Activated T-helper 1 cell treated with anti-CD3 and anti-CD28 coated beads, Interleukin-2, amount 50 U/mL, for 16 hours (primary cell): ENCODE results near the gene ARL14EP.

Experiments used
- DNase-seq, 2 donors: peaks; one replicate each; pipeline ENCODE4 v3.0.0-alpha.2; 2020; ENCODE audit warnings: low read depth in 1 of 2, low spot score in 1 of 2

Gene ARL14EP

DNA sequence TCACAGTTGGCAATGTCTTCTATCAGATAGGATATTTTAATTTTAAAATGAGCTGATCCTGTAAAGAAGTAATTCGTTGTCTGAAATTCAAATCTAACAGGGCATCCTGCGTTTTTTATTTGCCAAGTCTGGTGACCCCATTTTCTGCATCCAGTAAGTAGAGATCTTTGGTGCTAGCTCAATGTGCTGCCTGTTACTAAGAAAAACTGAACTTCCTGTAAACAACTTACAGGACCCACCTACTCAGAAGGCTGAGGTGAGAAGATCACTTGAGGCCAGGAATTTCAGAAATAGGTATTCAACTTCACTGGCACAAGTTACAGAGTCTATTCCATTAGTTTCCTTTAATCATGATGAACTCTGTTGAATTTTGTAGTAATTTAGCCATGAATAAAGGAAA is 4.0 kb downstream of the ARL14EP start:
- DNase-seq = no peak

DNA sequence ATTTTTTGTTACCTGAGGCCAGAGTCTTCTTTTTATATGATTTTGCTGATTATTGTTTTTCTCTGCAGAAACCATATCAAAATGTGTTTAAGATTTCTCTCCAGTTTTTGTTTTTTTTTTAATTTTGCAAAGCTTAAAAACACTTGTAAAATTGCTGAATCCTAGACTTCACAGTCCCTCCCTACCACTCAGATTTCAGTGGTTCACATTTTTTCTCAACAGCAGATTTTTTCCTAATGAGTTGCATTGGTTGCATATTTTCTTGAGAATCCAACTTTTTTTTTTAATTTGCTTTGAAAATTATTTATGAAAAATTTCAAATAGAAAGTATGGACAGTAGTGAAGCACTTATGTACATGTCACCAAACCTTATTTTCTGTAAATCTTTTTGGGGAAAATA is 5.8 kb downstream of the ARL14EP start:
- no peak for DNase-seq

DNA sequence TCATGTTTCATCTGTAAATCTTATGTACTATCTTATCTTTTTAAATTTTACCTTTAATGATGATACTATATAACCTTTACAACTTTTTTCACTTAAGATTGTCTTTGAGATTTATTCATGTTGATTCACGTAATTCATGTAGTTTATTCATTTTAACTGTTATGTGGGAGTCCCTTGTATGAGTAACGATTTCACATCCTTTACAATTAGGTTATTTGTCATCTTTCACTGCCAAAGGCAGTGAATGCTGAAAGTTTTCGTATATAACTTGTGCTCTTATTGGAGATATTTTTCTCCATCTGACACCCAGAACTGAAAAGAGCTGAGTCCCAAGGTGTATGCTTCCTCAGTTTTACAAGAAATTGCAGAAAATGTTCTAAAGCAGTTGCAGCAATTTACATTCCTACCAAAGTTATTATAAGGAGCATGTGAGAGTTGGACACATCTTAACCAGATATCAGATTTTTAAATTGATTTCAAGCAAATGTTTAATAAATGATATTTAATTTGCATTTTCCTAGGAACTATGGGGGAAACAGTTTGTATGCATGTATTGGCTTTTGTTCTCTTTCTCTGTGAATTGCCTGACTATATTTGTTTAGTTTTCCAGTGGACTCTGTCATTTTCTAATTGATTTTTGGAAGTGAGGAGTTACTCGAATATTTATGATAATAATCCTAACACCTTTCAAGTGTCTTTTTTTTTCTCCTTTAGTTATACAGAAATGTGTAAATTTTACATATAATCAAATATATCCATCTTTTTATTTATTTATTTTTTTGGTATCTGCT is 6.4 kb downstream of the ARL14EP start:
- DNase-seq = no peak

DNA sequence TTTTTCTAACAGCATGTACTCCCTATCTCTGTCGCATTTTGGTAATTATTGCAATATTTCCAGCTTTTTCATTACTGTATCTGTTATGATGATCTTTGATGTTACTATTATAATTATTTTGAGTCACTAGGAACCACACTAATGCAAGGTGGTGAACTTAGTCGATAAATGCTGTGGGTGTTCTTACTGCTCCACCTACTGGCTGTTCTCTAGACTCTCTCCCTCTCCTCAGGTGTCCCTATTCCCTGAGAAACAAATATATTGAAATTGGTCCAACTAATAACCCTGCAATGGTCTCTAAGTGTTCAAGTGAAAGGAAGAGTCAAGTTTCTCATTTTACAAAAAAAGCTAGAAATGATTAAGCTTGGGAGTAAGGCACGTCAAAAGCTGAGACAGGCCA is 10.5 kb downstream of the ARL14EP start:
- no peak for DNase-seq

DNA sequence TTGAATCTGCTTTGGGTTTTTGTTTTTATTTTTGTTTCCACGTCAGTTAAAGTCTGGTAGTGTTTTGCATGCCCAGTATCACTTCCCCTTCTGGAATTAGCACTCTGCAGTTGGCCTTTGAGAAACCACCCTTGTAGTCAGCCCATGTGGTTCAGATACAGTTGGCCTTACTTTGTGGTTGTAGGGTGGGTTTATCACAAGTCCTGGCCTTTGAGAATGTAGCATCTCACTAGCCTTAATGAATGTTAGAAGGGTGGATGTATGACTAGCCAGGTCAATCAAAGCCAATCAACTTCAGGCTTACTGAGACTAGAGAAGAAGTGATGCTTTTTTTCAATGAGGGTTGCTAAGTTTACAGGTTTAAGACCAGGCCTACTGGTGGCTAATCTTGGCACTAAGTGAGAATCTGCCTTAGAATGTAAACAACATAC is 19.8 kb downstream of the ARL14EP start:
- DNase-seq = no peak

DNA sequence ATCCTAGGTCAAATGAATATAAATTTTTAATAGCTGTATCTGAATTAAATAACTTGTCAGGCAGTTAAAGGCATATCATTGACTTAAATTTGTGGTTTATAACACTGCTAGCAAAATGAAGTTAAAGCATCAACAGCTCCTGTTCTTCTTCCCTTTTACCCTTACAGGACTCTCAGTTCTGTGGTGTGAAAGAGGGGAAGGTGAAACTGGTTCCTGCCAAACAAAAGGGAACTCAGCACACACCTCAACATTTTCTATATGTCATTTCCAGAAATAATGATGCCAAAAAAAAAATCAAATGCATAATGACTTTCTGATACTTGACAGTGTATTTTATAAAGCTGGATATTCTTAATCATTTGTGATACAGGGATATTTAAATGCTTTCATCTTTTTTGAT is 21.2 kb downstream of the ARL14EP start:
- no peak for DNase-seq

DNA sequence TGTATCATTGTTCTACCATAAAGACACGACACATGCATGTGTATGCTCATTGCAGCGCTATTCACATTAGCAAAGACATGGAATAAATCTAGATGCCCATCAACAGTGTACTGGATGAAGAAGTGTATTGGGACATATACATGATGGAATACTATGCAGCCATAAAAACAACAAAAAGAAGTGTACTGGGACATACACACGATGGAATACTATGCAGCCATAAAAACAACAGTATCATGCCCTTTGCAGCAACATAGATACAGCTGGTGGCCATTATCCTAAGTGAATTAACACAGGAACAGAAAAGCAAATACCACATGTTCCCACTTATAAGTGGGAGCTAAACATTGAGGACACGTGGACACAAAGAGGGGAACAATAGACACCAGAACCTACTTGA is 22.7 kb downstream of the ARL14EP start:
- DNase-seq = no peak

DNA sequence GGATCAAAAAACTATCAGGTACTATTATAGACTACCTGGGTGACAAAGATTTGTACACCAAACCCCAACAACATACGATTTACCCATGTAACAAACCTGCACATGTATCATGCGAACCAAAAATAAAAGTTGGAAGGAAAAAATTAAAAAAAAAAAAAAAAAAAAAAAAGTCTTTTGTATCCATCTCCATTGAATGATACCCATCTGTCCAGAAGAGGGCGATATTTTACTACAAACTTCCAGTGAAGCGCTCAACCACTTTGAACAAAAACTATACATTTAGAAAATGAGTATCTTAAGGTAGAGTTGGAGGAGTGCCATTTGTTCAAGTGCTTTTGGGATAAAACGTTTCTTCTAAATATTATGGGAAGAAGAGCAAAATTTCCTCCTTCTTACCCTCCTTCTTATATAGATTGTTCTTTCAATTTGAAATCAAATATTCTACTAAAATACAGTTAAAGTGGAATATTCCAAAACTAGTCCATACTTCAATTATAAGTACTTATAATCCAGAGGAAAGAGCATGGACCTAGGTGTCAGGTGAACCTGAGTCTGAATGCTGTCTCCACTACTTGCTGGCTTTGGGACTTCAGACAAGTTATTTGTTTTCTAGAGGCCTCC is 23.3 kb downstream of the ARL14EP start:
- DNase-seq = no peak

DNA sequence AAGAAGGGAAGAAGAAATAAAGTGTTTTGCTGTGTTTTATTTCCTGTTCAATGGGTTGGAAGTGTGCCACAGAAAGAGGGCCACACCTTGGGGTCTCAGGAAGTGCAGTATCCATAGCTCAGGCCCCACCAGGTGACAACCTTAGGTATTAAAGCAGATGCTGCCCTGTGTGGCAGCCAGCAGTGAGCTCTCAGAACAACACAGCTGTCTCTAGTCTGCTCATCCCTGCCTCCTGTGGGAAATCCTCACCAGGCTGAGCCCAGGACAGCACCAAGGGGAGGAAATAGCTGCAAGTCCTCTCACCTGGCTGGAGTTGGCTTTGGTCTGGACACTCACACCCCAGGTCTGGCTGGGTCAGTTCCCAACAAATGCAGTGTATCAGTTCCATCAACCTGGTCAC is 25.1 kb downstream of the ARL14EP start:
- no peak for DNase-seq

DNA sequence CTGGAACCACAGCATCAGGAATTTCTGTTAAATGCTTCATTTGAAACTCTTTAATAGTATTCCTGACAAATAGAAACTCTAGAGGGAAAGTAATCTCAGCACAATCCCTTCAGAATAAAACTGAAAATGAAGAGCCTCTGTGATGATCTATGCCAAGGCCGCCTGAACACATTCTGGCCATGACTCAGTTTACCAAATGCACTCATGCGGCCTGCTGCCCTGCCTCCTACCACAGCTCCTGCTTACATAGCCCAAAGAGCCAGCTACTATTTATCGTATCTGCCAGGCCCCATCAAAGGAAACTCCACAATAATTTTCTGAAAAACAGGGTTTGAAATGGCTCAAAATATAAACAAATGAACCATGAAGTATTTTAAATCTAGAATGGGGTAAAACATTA is 27.0 kb downstream of the ARL14EP start:
- DNase-seq = no peak

DNA sequence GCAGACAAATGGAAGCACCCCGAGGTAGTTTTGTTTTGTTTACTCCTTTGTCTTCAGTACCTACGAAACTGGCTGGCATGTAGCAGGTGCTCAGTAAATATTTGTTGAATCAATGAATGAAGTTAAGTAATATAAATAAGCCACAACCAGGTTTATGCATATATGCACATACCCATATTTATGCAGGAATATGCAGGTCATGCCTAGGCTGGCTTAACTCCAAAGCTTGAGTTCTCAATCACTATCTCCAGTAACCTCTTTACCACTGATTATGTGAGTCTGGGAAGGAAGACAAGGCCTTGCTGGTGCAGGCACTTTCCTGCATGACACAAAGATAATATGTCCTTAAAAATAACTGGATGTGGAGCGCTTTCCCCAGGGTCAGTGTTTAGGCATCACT is 27.5 kb downstream of the ARL14EP start:
- DNase-seq = no peak

DNA sequence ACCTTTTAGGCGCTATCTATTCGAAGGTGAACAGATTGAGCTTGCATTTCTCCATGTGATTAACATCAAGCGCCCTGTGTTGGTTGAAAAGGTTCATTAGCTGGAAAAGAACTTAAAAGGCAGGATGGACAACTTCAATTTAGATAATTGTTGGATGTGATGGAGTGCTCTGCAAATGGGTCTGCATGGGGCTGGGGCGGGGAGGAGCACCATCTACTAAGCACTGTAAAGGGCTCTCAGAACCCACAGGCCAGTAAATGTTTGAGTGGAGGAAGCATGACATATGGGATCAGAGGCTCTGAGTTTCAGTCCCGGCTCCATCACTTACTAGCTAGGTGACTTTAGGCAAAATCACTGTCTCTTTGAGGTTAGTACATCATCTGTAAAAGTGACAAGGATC is 28.2 kb downstream of the ARL14EP start:
- DNase-seq = no peak

DNA sequence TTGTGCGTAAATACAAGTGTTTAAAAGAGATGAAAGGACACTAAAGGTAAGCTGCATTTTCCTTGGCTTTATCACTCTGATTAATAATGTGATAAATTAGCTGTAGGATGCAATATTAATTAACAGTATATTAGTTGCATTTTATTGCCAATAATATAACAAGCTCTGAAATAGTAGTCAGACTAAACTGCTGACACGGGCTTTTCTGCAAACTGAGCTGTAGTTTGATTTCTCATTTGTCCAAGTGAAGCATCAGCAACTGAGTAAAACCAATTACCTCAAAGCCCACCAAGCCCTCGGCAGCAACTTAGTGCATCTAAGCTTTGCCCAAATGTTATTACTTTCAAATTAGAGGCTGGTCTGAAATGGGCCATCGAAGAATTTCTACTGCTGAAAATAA is 33.5 kb downstream of the ARL14EP start:
- DNase-seq = no peak

DNA sequence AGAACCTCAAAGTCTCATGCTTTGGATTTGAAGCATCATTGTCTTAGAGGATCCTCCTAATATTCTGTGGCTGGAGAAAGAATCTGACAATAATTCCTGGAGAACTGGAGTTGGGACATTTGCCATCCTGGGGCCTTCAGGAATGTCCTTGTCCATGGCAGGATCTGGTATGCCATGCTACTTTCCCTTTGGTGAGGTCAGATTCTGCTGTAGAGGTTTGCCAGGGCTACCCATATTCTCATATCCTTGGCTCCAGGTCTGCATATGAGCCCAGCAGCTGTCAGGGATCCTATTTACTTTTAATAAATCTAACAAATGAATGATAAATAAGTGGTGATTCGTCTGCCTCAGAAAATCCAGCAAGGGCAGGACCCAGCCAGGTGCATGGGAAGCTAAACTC is 35.0 kb downstream of the ARL14EP start:
- DNase-seq = no peak

DNA sequence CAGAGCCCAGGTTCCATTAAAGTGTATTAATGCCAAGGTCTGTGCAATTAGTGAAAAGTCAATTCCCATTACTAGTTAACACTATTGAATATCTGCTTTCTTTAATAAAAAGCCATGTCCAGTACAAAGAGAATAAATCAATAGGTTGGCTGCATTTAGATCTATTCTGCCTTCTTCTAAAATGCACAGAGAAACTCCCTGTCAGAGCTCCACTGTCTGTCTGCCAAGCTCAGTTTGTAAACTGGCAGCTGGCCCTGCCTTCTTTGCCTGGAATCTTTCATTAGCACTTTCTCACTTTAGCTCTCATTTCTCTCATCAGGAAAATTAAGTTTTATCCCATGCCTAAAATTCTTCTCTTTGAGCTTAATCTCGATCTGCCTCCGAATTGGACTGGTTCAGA is 35.6 kb downstream of the ARL14EP start:
- DNase-seq = no peak

DNA sequence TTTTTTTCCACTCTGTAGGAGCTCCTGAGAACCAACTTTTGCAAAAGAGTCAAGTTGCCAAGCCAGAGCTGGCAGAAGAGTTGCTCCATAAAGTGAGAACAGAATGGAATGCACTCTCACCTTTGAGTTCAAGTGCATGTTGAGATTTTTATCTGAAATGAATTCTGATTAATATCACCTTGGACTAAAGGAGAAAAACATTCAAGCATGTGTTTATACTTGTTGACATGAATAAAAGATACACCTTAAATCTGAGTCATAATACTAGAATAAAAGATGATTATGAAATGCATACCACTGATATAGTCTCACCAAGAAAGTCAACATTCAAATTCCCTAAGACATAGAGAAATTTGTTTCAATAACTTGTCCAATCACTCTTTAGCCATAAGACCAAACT is 37.8 kb downstream of the ARL14EP start:
- no peak for DNase-seq

DNA sequence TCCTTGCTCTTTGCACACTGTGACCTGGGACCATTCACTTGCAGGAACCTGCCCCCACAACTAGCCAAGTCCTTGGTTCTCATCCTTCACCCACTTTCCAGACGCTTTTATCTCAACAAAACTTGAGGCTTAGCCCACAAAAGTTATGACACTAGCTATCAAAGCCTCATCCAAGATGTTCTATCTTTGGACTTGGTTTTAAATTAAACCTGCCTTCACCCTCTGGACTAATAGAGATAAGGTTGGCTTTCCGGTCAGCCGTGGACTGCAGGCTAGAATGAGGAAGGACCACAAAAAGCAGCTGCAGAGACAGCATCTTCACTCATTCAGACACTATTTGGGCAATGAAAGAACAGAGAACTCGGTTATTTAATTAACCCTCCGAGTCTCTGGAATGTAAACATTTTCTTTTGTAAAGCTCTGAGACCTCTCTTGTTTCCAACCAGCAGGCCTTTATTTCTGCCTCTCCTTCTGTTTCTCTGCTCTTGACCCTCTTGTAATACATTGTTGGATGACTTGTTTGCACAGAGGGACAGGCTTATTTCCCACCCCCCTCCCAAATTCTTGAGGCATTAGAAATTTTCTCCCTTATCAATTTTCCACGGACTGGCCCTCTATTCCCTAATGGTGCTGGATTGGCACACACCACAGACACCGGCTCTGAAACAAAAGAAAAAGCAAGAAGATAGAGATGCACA is 41.4 kb downstream of the ARL14EP start:
- no peak for DNase-seq

DNA sequence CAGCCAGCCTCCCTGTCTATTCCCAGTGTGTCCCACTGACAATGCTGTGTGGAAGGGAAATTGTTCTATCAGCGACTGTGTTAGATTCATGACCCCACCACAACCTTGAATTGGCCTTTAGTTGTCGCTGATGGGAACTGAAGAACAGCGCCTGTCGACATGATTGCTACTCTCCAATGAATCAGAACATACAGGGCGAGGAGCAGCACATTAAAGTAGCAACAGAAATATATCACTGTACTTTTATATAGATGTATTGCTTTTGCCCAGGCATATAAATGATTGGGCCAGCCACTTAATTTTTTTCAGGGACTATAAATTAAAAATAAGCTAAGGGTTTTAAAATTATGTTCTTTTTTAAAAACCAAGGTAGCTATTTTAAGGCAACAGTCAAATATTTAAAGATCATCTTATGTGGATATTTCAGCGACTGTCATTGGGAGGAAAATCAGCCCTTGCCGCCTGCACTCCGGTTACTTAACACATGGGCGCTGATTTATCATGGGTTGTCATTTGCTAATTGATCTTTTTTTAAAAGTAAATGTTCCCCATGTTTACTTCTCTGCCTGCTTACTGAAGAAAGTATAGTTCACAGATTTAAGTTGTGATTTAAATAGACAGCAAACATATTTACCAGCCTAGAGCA is 42.1 kb downstream of the ARL14EP start:
- no peak for DNase-seq

DNA sequence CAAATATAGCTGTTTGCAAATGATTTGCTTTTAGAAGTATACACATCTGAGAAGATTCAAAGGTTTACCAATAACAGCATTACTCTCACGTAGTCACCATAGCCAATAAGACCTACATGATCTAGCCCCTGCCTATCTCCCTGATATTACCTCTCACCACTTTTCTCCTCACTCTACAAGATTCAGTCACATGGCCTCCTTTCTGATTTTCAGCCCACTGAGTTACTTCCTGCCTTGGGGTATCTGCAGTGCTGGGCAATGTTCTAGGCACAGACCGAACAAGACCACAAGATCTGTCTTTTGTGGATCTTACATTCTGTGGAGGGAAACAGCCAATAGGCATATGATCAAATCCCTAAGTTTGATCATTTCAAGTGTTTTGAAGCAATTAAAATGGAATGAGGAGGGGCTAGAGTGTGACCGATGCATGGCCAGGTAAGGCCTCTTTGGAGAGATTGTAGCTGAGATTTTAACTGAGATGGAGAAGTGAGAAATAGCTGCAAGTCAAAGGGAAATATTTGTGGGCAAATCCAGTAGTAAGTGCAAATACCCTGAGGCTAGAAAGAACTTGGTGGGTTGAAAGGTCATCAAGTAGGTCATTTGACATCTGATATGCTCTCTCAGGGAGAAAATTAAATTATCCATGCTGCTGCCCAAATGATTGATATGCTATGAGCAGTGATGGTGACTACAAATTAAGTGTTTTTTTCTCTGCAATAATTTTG is 43.1 kb downstream of the ARL14EP start:
- no peak for DNase-seq

DNA sequence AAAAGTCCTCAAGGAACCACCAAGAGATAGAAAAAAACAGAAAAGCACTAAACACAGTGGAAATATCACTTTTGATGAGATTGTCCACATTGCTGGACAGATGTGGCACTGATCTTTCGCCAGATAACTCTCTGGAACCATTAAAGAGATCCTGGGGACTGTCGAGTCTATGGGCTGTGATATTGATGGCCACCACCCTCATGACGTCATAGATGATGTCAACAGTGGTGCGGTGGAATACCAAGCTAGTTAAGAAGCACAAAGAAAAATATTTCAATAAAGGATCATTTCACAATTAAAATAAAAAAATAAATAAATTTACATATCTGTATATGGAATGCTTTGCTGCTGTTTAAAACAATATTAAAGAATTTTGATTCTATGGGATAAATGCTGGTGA is 45.5 kb downstream of the ARL14EP start:
- no peak for DNase-seq

DNA sequence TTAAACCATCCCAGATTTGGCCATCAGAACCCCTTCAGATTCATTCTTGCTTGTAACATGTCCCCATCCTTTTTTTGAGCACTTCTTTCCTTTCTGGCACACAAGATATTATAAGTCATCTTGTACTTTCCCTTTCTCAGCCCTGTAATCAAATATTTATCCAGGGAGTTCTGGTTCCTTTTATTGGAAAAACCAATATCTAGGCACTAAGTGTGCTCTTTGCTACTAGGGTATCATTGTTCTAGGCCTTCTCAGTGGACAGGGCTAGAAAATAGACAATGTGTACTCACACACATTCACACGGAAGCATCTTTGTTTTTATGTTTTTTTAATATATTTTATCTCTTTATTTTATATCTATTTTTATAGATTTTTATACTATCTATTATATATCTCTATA is 47.3 kb downstream of the ARL14EP start:
- no peak for DNase-seq
